Endometrium (tissue), 2 donors: ENCODE measurements around the gene BCAP31.
"Not testable (repeated sequence)": the region's sequence is repeated elsewhere in the genome, so short reads cannot be mapped to it uniquely, and the experiment has no call there.

Source experiments
- FAIRE-seq: peaks from 2 replicates; lab custom pipeline; 2012; peaks lifted over from hg19 to GRCh38; lab: Jason Lieb, UNC
- donor health status: control.
- donor health status: control.

The BCAP31 gene

DNA sequence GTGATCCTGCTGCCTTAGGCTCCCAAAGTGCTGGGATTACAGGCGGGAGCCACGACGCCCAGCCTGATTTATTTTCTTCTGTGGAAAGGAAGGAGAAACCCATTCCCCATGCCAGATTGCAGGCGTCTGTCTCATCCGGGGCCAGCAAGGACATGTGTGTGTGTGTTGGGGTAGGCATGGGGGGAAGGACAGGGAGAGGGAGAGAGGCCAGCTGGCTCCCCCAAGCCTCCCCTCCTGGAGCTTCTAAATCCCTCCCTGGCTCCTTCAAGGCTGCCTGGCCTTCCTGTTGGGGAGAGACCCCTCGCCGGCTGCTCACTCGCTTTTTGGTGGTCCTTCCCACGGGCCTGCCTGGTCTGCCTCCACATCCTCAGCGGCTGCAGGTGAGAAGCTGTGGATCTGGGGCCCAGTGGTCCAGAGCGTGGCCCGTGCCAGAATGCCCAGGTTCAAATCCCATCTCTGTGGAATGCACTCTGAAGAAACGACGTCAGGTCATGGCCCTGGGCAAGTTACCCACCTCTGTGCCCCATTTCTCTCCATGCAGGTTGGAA, 38.5 kb upstream of the BCAP31 start:
- FAIRE-seq: no peak

GRCh38 chrX:153761863-153762262, 37.7 kb upstream of the BCAP31 start:
- no peak for FAIRE-seq

- FAIRE-seq: no peak
Measured at GRCh38 chrX:153755136-153755535, 30.9 kb upstream of the BCAP31 start.

GRCh38 chrX:153750127-153750774, 26.1 kb upstream of the BCAP31 start:
- no peak for FAIRE-seq

DNA sequence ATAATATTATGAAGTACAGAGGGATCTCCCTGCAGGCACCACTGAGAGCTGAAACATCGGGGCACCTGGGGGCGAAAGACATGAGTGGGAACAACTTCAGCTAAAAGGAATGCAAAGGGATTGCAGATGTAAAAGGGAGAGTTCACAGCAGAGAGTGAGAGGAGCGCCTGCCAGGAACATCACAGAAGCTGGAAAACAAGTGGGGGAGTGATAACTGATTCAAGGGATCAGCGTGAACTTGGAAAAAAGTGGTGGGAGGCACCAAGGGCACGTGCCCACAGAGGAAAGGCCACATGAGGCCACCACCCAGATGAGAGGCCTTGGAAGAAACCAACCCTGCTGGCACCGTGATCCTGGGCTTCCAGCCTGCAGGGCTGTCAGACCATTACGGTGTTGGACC, 24.8 kb upstream of the BCAP31 start:
- not testable (repeated sequence) for FAIRE-seq

DNA sequence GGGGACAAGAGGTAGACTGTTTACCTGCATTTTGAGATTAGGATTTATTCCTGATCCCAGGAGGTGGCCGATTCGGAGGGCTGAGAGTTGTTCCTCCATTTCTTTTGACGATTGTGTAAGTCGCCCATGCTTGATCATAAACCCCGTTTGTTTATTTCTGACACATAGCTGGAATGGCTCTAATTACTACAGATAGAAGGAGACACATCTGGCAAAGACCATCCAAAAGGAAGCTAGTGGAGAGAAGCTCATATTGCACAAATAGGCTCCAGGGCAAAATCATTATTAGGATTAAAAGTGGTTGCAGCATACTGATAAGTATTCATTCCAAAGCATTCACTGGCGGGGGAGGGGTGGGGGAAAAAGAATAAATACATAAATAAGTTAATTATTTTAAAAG, 22.8 kb upstream of the BCAP31 start:
- FAIRE-seq: not testable (repeated sequence)

DNA sequence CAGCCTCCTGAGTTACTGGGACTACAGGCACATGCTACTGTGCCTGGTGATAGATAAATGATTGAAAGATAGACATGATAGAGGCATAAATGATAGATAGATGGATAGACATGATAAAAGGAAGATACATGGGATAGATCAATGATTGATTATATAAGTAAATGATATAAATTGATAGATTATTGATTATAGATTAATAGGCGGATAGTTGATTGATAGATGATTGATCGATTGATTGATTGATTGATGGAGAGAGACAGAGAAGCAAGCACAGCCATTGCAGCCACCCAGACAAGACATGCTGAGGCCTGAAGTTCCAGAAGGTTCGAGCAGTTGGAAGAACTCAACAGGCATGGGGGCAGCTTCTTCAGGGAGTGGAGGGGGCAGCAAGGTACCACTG, 22.2 kb upstream of the BCAP31 start:
- no peak for FAIRE-seq

DNA sequence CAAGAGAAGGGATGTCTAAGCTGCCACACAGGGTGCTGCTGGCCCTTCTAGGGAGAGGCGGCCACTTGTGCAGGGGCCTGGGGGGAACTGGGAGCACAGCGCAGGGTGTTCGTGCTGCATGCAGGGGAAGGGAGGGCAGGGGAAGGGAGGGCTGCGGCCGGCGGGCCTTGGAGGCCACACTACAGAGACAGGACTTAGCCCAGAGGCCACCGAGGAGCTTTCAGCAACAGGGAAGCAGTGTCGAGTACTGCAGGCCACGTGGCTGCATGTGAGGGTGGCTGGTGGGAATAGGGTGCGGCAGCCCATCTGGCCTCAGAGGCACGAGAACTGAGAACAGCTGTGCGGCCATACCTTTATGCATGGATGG, 20.9 kb upstream of the BCAP31 start:
- not testable (repeated sequence) for FAIRE-seq

- no peak for FAIRE-seq
Measured at GRCh38 chrX:153744210-153745066, 20.3 kb upstream of the BCAP31 start.

GRCh38 chrX:153743468-153744209, 19.5 kb upstream of the BCAP31 start:
- FAIRE-seq: not testable (repeated sequence)

GRCh38 chrX:153742796-153743467, 18.7 kb upstream of the BCAP31 start:
- not testable (repeated sequence) for FAIRE-seq

DNA sequence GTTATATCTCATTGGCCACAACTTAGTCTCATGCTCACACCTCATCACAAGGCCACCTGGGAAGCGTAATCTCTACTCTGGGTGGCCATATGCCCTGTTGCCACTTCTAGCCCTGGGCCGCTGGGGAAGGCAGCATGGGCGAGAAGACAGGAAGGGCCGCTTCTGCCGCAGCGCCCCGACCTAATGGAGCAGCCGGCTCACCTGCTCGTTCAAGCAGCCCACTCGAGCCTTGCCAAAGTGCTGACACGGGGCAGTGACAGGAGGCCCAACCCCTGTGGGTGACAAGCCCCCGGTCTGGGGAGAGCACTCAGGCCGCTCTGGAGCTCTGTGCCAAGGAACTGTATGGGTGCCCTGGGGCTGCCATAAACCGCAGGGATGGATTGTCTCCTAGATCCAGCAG, 17.9 kb upstream of the BCAP31 start:
- FAIRE-seq: not testable (repeated sequence)

DNA sequence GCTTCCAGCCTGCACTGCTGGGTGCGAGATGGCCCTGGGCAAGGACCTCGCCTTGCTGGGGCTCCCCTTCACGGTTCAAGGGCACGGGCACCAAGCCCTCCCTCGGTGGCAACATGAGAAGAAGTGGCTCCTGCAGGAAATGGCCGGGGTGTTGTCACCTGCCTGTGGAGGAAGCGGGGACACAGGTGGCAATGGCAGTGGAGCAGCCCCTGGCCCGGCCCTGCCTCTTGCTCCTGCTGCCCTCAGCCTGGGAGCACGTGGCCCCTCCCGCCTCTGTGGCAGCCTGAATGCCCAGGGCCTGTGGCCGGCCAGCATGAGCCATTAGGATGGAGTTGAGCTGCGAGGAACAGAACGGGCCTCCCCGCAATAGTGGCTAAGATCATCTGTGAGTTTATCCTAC, 17.3 kb upstream of the BCAP31 start:
- FAIRE-seq: no peak

- FAIRE-seq: no peak
Measured at GRCh38 chrX:153740631-153741222, 16.5 kb upstream of the BCAP31 start.

- no peak for FAIRE-seq
Measured at GRCh38 chrX:153739754-153740486, 15.7 kb upstream of the BCAP31 start.

DNA sequence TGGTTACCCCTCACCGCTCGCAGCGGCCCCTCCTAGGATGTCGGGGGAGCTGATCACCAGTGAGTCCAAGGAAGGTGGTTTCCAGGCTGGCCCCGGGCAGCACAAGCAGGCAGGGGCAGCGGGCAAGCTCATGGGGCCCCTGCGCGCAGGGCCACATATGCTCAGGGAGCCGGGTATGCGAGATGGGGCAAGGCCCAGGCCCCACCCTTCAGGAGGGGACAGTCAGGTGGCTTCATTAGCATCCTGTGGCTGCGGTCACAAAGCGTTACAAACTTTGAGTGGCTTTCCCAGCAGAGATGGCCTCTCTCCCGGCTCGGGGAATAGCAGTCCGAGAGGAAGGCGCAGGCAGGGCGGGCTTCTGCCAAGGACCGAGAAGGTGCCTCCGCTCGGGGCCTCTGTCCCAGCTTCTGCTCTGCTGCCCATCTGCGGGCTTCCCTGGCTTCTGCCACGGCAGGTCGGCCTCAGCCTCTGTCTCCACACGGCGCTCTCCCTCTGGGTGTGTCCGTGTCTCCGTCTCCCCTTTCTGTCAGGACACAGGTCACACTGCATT, 13.9 kb upstream of the BCAP31 start:
- FAIRE-seq: no peak

- FAIRE-seq: no peak
Measured at GRCh38 chrX:153736871-153737441, 12.8 kb upstream of the BCAP31 start.

DNA sequence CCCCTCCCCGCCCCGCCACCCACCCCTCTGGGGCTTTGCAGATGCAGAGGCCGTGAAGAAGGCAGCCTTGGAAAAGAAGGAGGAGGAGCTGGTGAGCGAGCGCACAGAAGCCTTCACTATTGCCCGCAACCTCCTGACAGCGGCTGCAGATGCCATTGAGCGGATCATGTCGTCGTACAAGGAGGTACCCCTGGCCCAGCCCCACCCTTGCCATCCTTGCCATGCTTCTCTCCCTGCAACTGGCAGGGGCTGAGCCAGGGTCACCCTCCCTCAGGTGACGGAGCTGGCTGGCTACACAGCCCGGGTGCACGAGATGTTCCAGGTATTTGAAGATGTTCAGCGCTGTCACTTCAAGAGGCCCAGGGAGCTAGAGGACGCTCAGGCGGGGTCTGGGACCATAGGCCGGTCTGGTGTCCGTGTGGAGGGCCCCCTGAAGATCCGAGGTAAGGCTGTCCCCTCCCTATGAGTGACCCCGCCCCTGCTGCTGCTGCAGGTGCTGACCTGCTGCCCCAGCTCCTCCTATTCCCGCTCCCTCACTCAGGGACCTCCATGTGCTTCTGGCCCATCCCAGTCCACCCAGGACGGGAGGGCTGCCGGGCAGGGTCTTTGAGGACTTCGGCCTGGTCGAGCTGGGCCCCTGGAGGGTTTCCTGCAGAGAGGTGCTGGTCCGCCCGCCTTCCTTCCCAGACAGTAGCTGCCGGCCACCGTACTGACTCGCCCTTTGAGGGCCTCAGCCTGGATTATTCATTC, 12.1 kb upstream of the BCAP31 start:
- no peak for FAIRE-seq

GRCh38 chrX:153735274-153735673, 11.1 kb upstream of the BCAP31 start:
- no peak for FAIRE-seq

DNA sequence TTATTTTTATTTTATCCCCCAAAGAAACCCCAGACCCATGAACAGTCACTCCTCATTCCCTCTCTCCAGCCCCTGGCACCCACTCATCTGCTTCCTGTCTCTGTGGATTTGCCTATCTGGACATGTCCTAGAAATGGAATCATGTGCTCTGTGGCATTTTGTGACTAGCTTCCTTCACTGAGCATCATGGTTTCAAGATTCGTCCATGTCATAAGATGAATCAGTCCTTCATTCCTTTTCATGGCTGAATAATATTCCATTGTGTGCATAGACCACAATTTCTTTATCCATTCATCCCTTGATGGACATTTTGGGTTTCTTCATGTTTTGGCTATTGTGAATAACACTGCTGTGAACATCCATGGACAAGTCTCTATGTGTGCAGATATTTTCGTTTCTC, 10.7 kb upstream of the BCAP31 start:
- FAIRE-seq: no peak
